Mesendoderm (in vitro differentiated cells): ENCODE results near the gene WDR43.

Experiments used
- DNase-seq: peaks from one replicate; pipeline ENCODE4 v3.0.0; 2013
- H2AK5ac ChIP-seq: 2 replicates; pipeline ENCODE4 v1.6.1; 2013; ENCODE audit warnings: low read length, inconsistent platforms
- H2BK120ac ChIP-seq: 2 replicates; pipeline ENCODE4 v1.6.1; 2013; ENCODE audit warnings: low read depth, mild to moderate bottlenecking, low read length, moderate library complexity, mixed read lengths
- H2BK15ac ChIP-seq: replicated peaks from 2 replicates; pipeline ENCODE4 v1.6.1; 2013; ENCODE audit warnings: low read depth, mild to moderate bottlenecking, moderate library complexity
- H2BK5ac ChIP-seq: 2 replicates; pipeline ENCODE4 v1.6.1; 2013; ENCODE audit warnings: low read length, inconsistent platforms
- H3K18ac ChIP-seq: 2 replicates; pipeline ENCODE4 v1.6.1; 2013; ENCODE audit warnings: mild to moderate bottlenecking, low read length, mixed read lengths
- H3K23ac ChIP-seq: one replicate; pipeline ENCODE4 v1.6.1; 2013; ENCODE audit warnings: low read length
- H3K27ac ChIP-seq: 2 replicates; pipeline ENCODE4 v1.5.1; 2013; ENCODE audit warnings: low read depth, mild to moderate bottlenecking, inconsistent platforms, low read length, moderate library complexity
- H3K27me3 ChIP-seq: 2 replicates; pipeline ENCODE4 v1.6.1; 2013; ENCODE audit warnings: low read length, control low read depth, mild to moderate bottlenecking, inconsistent platforms; ENCODE audit not compliant: insufficient read depth, poor library complexity
- H3K36me3 ChIP-seq: 2 replicates; pipeline ENCODE4 v1.6.1; 2013; ENCODE audit warnings: low read length, inconsistent platforms; ENCODE audit not compliant: control insufficient read depth, insufficient read depth
- H3K4ac ChIP-seq: one replicate; pipeline ENCODE4 v1.6.1; 2013; ENCODE audit warnings: low read depth, mild to moderate bottlenecking, low read length, moderate library complexity
- H3K4me1 ChIP-seq: 2 replicates; pipeline ENCODE4 v1.6.1; 2013; ENCODE audit warnings: low read depth, low read length, inconsistent platforms; ENCODE audit not compliant: control insufficient read depth
- H3K4me2 ChIP-seq: 2 replicates; pipeline ENCODE4 v1.6.1; 2013; ENCODE audit warnings: low read length
- H3K4me3 ChIP-seq: 2 replicates; pipeline ENCODE4 v1.5.1; 2013; ENCODE audit warnings: mild to moderate bottlenecking, low read length
- H3K56ac ChIP-seq: one replicate; pipeline ENCODE4 v1.6.1; 2013; ENCODE audit warnings: low read length
- H3K79me1 ChIP-seq: 2 replicates; pipeline ENCODE4 v1.6.1; 2013; ENCODE audit warnings: low read length, inconsistent platforms
- H3K79me2 ChIP-seq: 2 replicates; pipeline ENCODE4 v1.6.1; 2013; ENCODE audit warnings: mild to moderate bottlenecking, low read length; ENCODE audit not compliant: control insufficient read depth, insufficient read depth
- H3K9ac ChIP-seq: 2 replicates; pipeline ENCODE4 v1.6.1; 2013; ENCODE audit warnings: low read length, inconsistent platforms
- H4K5ac ChIP-seq: one replicate; pipeline ENCODE4 v1.6.1; 2013; ENCODE audit warnings: low read length
- H4K8ac ChIP-seq: one replicate; pipeline ENCODE4 v1.6.1; 2013; ENCODE audit warnings: low read depth, mild to moderate bottlenecking, control low read depth, low read length, moderate library complexity
- WGBS: extraction: QIAGEN DNeasy Blood & Tissue Kit; methylation state at CpG from one replicate; pipeline ENCODE4 v1.1.7; 2013; ENCODE audit warnings: low lambda C conversion rate, missing lambda C conversion rate; ENCODE audit not compliant: insufficient coverage; ENCODE audit errors: extremely low coverage; 5-methylcytosine and 5-hydroxymethylcytosine counted together

The WDR43 gene

DNA sequence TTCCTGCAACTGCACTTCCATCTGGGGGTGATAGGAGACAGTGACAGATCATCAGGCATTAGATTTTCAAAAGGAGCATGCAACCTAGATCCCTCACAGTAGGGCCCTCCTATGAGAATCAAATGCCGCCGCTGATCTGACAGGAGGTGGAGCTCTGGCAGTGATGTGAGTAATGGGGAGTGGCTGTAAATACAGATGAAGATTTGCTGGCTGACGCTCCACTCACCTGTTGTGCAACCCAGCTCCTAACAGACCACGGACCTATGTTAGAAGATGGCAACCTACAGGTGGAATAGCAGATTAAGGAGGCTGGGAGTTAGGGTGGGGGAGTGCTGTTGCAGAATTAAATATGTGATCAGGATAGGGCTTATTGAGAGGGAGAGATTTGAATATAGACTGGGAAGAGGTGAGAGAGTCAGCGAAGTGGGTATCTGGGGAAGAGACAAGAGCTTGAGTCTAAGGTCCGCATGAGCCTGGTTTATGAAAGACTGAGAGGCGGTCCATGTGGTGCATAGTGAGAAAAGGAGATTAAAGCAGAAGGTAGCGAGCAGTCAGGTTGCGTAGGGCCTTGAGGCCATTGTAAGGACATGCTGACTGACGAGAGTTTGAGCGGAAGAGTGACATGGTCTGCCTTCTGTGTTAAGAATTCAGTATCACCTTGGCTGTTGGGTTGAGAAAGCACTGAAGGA is 55.3 kb downstream of the WDR43 start:
- Histone ChIP-seq H3K23ac (no peak overlapping the region), H4K8ac (no peak overlapping the region), H3K27ac (no peak overlapping the region), H2BK15ac (no peak overlapping the region), H3K4me2 (no peak overlapping the region), H3K79me1 (no peaks in the 10 kb centered on the region), H3K27me3 (no peaks in the 10 kb centered on the region), H3K79me2 (no peaks in the 10 kb centered on the region), H2AK5ac (no peak overlapping the region), H3K36me3 (peaks cover 13% of the 10 kb centered on the region), H3K9ac (no peak overlapping the region), H3K4ac (no peak overlapping the region), H2BK5ac (no peak overlapping the region), H3K18ac (no peak overlapping the region), H3K56ac (no peak overlapping the region), H3K4me1 (no peaks in the 10 kb centered on the region), H4K5ac (no peak overlapping the region), H3K4me3 (no peak overlapping the region), H2BK120ac (no peak overlapping the region)
- no CpG with 5 or more reads among the region's 11 CpGs for WGBS
- peak; percentile 63 for DNase-seq

DNA sequence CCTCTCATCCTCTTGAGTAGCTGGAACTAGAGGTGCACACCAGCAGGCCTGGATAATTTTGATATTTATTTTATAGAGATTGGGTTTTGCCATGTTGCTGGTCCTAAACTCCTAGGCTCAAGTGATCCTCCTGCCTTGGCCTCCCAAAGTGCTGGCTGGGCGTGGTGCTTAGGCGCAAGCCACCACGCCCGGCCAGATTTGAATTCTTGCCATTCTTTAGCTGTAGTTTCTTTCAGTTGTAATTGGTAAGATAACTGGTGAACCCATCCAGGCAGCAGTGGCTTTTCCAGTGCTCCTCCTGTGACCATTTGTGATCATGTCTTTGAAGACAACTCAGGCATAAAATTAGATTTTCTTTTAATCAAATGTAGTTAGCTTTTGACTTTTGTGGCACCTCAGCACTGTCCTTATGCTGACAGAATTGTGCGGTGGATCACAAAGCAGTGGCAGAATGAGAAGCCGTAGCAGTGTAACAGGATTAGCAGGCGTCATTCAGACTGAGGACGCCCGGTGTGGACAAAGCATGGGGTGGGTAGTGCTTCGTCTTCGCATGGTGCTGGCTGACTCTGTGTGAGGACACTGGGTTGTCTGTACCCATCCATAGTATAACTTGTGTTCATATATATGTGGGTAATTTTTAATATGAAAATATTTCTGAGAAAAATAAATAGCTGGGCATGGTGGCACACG is 56.6 kb downstream of the WDR43 start:
- Histone ChIP-seq H3K27me3 (no peaks in the 10 kb centered on the region), H3K4me3 (no peak overlapping the region), H3K79me1 (no peaks in the 10 kb centered on the region), H4K8ac (no peak overlapping the region), H3K27ac (no peak overlapping the region), H3K36me3 (peaks cover 10% of the 10 kb centered on the region), H3K4me2 (no peak overlapping the region), H3K4ac (no peak overlapping the region), H3K79me2 (no peaks in the 10 kb centered on the region), H3K18ac (no peak overlapping the region), H3K4me1 (no peaks in the 10 kb centered on the region), H3K23ac (no peak overlapping the region), H2BK120ac (no peak overlapping the region), H2BK15ac (no peak overlapping the region), H2BK5ac (no peak overlapping the region), H3K9ac (no peak overlapping the region), H2AK5ac (no peak overlapping the region), H4K5ac (no peak overlapping the region), H3K56ac (no peak overlapping the region)
- peak; percentile 31 for DNase-seq
- no CpG with 5 or more reads among the region's 12 CpGs for WGBS

DNA sequence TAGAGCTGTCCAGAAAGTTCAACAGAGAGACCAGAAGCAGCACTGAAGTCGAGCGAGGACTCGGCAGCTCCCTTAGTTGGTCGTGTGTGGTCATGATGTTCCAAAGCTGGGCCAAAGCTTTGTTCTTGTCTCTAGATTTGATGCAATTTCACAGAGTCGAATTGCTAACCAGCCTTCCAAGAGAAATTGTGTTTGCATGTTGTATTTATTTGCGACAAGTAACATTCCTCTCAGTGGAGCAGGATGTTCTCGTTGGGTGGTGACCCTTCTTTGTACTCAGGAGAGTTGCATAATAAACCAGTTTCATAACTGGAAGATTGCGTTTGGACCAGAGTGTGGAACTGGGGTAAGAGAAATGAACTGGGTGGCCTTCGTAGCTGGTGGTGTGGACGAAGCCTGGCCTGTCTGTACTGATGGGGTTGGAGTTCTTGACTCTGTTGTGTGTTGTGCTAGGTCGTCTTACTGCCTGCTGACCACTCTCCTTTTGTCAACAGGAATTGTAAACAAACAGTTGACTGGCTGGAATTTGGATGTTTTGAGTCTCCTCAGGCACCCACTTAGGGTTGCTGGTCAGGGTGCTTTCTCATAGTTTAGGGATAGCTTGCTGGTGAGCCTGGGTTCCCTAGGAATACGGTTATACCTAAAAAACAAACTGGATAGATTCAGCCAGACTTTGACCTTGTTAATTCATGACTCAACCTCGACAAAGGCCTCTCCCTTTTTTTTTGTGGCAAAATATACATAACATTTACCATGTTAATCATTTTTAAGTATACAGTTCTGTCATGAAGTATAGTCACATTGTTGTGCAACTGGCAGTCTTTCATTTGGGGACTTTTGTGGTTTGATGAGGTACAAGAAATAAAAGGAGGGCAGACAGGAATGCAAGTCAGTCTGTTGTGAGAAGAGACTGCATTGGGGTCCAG is 57.7 kb downstream of the WDR43 start:
- Histone ChIP-seq H3K56ac (no peak overlapping the region), H3K4me3 (no peak overlapping the region), H3K27ac (no peak overlapping the region), H3K27me3 (no peaks in the 10 kb centered on the region), H2BK5ac (no peak overlapping the region), H2BK120ac (no peak overlapping the region), H3K23ac (no peak overlapping the region), H3K18ac (no peak overlapping the region), H4K8ac (no peak overlapping the region), H3K4me2 (no peak overlapping the region), H3K79me2 (no peaks in the 10 kb centered on the region), H3K4ac (no peak overlapping the region), H4K5ac (no peak overlapping the region), H2AK5ac (no peak overlapping the region), H3K9ac (no peak overlapping the region), H3K36me3 (peaks cover 6% of the 10 kb centered on the region), H3K4me1 (no peaks in the 10 kb centered on the region), H3K79me1 (no peaks in the 10 kb centered on the region), H2BK15ac (no peak overlapping the region)
- no CpG with 5 or more reads among the region's 13 CpGs for WGBS
- DNase-seq = no peak

- Histone ChIP-seq H3K36me3 (peaks cover 6% of the 10 kb centered on the region), H3K23ac (no peak overlapping the region), H3K79me1 (no peaks in the 10 kb centered on the region), H3K4me1 (no peaks in the 10 kb centered on the region), H3K79me2 (no peaks in the 10 kb centered on the region), H2AK5ac (no peak overlapping the region), H3K56ac (no peak overlapping the region), H4K5ac (no peak overlapping the region), H3K18ac (no peak overlapping the region), H2BK120ac (no peak overlapping the region), H3K4me2 (no peak overlapping the region), H3K4ac (no peak overlapping the region), H3K27ac (no peak overlapping the region), H3K4me3 (no peak overlapping the region), H3K9ac (no peak overlapping the region), H4K8ac (no peak overlapping the region), H2BK15ac (no peak overlapping the region), H3K27me3 (no peaks in the 10 kb centered on the region), H2BK5ac (no peak overlapping the region)
- peak; percentile 21 for DNase-seq
- no CpG with 5 or more reads among the region's 6 CpGs for WGBS
Measured at GRCh38 chr2:28952836-28953211, 58.4 kb downstream of the WDR43 start.

- no peaks in the 10 kb centered on the region for H3K36me3 ChIP-seq
- no peak overlapping the region for H2BK15ac ChIP-seq
- H4K8ac ChIP-seq = no peak overlapping the region
- H4K5ac ChIP-seq = no peak overlapping the region
- H3K4me1 ChIP-seq = no peaks in the 10 kb centered on the region
- no peak overlapping the region for H2AK5ac ChIP-seq
- no peaks in the 10 kb centered on the region for H3K79me1 ChIP-seq
- H3K4me3 ChIP-seq = no peak overlapping the region
- H3K9ac ChIP-seq = no peak overlapping the region
- H3K27me3 ChIP-seq = no peaks in the 10 kb centered on the region
- no peak overlapping the region for H2BK5ac ChIP-seq
- no peak overlapping the region for H3K4me2 ChIP-seq
- H3K79me2 ChIP-seq = no peaks in the 10 kb centered on the region
- no peak overlapping the region for H3K18ac ChIP-seq
- no peak overlapping the region for H3K56ac ChIP-seq
- no CpG with 5 or more reads among the region's 5 CpGs for WGBS
- DNase-seq = peak; percentile 57
- no peak overlapping the region for H2BK120ac ChIP-seq
- no peak overlapping the region for H3K27ac ChIP-seq
- no peak overlapping the region for H3K23ac ChIP-seq
- no peak overlapping the region for H3K4ac ChIP-seq
Measured at GRCh38 chr2:28955467-28955866, 61.0 kb downstream of the WDR43 start.
